Large intestine (tissue), 12 donors: ENCODE data around the gene VAV1. TPM values are rescaled to one million over a fixed set of nuclear protein-coding genes. Genes with fewer than 3 reads are reported as not detected.

Experiments
- DNase-seq, 2 donors: peaks; one replicate each; pipeline versions ENCODE4 v3.0.0 to v3.0.0-alpha.2; 2013
- H3K27ac ChIP-seq: one replicate; pipeline ENCODE4 v1.5.1; 2013; ENCODE audit warnings: low read length
- H3K27me3 ChIP-seq: 2 replicates; pipeline ENCODE4 v1.6.1; 2013; ENCODE audit warnings: low read length; ENCODE audit not compliant: control insufficient read depth, insufficient read depth
- H3K36me3 ChIP-seq: 2 replicates; pipeline ENCODE4 v1.6.1; 2013; ENCODE audit warnings: low read length; ENCODE audit not compliant: control insufficient read depth, insufficient read depth
- H3K4me1 ChIP-seq: one replicate; pipeline ENCODE4 v1.6.1; 2013; ENCODE audit warnings: low read length; ENCODE audit not compliant: control insufficient read depth, insufficient read depth
- H3K4me3 ChIP-seq: one replicate; pipeline ENCODE4 v1.5.1; 2013; ENCODE audit warnings: low read length
- H3K9me3 ChIP-seq: one replicate; pipeline ENCODE4 v1.6.1; 2013; ENCODE audit warnings: mild to moderate bottlenecking, low read depth, low read length, moderate library complexity; ENCODE audit not compliant: control insufficient read depth
- WGBS: methylation state at CpG from one replicate; pipeline ENCODE4 v1.1.5; 2013; ENCODE audit warnings: low lambda C conversion rate; ENCODE audit not compliant: insufficient coverage; 5-methylcytosine and 5-hydroxymethylcytosine counted together
- long read RNA-seq, 11 donors: transcript quantifications; one replicate each; lab custom pipeline, GENCODE V29; 2026
- polyA plus RNA-seq: library from polyadenylated mRNA; unstranded; fragments of 120-200 nt; gene quantifications from one replicate; pipeline ENCODE4 v1.2.1, GENCODE V29; 2013

Gene VAV1, protein sequence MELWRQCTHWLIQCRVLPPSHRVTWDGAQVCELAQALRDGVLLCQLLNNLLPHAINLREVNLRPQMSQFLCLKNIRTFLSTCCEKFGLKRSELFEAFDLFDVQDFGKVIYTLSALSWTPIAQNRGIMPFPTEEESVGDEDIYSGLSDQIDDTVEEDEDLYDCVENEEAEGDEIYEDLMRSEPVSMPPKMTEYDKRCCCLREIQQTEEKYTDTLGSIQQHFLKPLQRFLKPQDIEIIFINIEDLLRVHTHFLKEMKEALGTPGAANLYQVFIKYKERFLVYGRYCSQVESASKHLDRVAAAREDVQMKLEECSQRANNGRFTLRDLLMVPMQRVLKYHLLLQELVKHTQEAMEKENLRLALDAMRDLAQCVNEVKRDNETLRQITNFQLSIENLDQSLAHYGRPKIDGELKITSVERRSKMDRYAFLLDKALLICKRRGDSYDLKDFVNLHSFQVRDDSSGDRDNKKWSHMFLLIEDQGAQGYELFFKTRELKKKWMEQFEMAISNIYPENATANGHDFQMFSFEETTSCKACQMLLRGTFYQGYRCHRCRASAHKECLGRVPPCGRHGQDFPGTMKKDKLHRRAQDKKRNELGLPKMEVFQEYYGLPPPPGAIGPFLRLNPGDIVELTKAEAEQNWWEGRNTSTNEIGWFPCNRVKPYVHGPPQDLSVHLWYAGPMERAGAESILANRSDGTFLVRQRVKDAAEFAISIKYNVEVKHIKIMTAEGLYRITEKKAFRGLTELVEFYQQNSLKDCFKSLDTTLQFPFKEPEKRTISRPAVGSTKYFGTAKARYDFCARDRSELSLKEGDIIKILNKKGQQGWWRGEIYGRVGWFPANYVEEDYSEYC
- polyA plus RNA-seq, result 3.2 TPM
- long read RNA-seq, donor 1, result 0 reads
- long read RNA-seq, donor 2, result 0 reads
- long read RNA-seq, donor 3, result 0 reads
- long read RNA-seq, donor 4, result 0 reads
- long read RNA-seq, donor 5, partial matches to known transcripts, result 0 of 1 reads
- long read RNA-seq, donor 5, other reads (novel, unspliced or antisense), result 0 of 1 reads
- long read RNA-seq, donor 6, result 0 reads
- long read RNA-seq, donor 7, result 0 reads
- long read RNA-seq, donor 8, partial matches to known transcripts, result 0 of 3 reads
- long read RNA-seq, donor 8, other reads (novel, unspliced or antisense), result 0 of 3 reads
- long read RNA-seq, donor 9, result 0 reads
- long read RNA-seq, donor 10, result 0 reads
- long read RNA-seq, donor 11, result 0 reads

DNA sequence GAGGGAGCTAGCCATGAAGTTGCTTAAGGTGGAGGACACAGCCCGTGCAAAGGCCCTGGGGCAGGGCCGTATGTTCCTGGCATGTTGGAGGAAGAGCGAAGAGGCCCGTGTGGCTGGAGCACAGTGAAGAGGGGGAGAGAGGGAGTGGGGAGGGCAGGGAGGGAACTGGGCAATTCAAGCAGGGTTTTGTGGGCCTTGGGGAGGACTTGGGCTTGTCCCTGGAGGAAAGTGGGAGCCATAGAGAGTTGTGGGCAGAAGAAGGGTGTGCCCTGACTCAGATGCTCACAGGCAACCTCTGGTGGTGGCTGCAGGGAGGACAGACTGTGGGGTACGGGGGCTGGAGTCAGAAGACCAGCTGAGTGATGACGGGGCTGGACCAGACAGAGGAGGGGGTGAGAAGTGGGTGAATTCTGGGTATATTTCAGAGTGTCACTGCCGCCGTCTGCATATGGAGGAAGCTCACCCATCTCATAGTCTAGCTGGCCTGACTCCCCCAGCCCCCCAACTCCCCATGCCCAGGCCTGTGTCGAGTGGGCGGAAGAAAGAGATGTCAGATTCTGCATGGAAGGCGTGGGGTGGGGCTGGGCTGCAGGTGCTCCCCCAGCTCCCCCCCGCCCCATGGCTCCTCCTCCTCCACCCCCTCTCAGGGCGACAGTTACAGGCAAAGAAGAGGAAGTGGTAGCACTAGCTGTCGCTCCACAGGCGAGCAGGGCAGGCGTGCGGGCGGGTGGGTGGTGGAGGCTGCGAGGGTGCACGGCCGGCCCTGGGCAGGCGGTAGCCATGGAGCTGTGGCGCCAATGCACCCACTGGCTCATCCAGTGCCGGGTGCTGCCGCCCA lies at the start of gene VAV1:
Gene VAV1 (plus strand): TSS at position 681 of the 838 bp plus-strand sequence. CDS start 100 bp downstream, at position 781.
- Histone ChIP-seq H3K36me3 (no peaks in the 10 kb centered on the region), H3K4me3 (peak within 1 kb of the TSS; percentile 28), H3K9me3 (no peaks in the 10 kb centered on the region), H3K27me3 (no peaks in the 10 kb centered on the region), H3K4me1 (peaks cover 5% of the 10 kb centered on the region), H3K27ac (no peak within 1 kb of the TSS)
- no CpG with 5 or more reads among the region's 25 CpGs for WGBS
- DNase-seq, result no peak

DNA sequence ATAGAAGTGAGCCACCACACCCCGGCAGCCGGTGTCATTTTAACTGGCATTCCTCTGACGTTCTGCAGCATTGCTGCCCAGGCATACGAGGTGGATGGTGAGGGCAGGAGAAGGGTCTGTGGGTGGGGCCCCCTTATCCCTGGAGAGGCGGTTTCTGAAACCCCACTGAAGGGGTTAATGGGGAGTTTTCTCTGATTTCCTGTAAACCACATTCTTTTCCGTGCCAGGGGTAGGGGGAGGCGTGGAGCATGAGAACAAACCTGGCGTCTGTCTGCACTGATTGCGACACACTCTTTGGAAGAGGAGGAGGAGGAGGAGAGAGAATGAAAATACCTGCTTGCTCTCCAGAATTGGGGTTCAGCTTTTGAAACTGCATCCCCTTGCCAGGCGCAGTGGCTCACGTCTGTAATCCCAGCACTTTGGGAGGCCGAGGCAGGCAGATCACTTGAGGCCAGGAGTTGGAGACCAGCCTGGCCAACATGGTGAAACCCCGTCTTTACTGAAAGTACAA lies 49.3 kb upstream of the VAV1 start:
- Histone ChIP-seq H3K4me3 (no peak overlapping the region), H3K4me1 (peaks cover 43% of the 10 kb centered on the region), H3K27me3 (no peaks in the 10 kb centered on the region), H3K27ac (peak overlapping the region; percentile 45), H3K9me3 (peaks cover 2% of the 10 kb centered on the region), H3K36me3 (no peaks in the 10 kb centered on the region)
- DNase-seq, result peak in 1 of 2 donors; percentile 64
- WGBS, result no CpG with 5 or more reads among the region's 13 CpGs

DNA sequence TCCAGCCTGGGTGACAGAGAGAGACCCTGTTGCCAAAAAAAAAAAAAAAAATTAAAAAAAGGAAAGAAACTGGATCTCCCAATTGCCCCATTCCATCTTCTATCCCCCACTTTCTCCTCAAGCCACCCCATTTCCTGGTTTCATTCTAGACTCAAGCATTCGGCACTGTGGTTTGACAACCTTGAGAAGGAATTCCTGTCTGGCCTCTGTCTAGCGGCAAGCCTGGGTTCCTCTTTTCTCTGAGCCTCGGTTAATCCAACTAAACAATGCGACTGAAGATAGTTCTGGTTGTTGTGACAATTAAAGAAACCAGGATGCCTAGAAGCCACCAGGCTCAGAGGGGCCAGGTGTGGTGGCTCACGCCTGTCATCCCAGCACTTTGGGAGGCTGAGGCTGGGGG lies 48.8 kb upstream of the VAV1 start:
- no CpG with 5 or more reads among the region's 5 CpGs for WGBS
- H3K27ac ChIP-seq, result no peak overlapping the region
- H3K9me3 ChIP-seq, result peaks cover 2% of the 10 kb centered on the region
- no peak for DNase-seq
- H3K4me3 ChIP-seq, result no peak overlapping the region
- H3K36me3 ChIP-seq, result no peaks in the 10 kb centered on the region
- H3K27me3 ChIP-seq, result no peaks in the 10 kb centered on the region
- peaks cover 43% of the 10 kb centered on the region for H3K4me1 ChIP-seq

DNA sequence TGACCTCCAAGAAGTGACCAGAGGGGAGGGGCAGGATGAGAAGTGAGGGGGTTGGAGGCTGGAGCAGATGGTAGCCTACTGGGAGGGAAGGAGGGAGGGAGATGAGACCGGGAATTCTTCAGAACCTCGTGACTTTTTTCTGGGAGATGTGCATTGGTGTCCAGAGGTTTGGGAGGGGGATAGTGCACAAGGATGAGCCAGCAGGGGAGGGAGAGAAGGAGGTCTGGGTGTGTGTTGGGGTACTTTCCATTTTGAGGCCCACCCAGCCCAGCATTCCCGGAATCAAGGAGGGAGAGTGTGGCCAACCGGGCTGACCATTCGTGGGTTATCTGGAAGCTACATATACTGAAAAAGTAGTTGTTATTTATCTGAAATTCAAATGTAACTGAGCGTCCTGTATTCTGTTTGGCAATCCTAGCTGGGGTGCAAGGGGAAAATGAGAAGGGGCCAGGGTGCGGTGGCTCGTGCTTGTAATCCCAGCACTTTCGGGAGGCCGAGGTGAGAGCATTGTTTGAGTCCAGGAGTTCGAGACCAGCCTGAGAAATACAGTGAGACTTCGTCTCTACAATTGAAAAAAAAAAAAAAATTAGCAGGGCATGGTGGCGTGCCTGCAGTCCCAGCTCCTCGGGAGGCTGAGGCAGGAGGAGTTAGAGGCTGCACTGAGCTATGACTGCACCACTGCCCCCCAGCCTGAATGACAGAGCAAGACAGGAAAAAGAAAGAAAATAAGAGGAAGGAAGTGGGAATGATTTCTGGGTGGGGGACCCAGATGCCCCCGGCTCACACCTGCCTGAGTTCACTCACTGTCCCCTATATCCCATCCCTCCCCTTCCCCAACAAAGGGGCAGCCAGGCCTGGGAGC lies 47.6 kb upstream of the VAV1 start:
- WGBS, result 78% methylated on average over 6 of the region's 15 CpGs
- Histone ChIP-seq H3K27me3 (no peaks in the 10 kb centered on the region), H3K4me3 (no peak overlapping the region), H3K36me3 (no peaks in the 10 kb centered on the region), H3K27ac (peak overlapping the region; percentile 16), H3K4me1 (peaks cover 49% of the 10 kb centered on the region), H3K9me3 (peaks cover 2% of the 10 kb centered on the region)
- no peak for DNase-seq

DNA sequence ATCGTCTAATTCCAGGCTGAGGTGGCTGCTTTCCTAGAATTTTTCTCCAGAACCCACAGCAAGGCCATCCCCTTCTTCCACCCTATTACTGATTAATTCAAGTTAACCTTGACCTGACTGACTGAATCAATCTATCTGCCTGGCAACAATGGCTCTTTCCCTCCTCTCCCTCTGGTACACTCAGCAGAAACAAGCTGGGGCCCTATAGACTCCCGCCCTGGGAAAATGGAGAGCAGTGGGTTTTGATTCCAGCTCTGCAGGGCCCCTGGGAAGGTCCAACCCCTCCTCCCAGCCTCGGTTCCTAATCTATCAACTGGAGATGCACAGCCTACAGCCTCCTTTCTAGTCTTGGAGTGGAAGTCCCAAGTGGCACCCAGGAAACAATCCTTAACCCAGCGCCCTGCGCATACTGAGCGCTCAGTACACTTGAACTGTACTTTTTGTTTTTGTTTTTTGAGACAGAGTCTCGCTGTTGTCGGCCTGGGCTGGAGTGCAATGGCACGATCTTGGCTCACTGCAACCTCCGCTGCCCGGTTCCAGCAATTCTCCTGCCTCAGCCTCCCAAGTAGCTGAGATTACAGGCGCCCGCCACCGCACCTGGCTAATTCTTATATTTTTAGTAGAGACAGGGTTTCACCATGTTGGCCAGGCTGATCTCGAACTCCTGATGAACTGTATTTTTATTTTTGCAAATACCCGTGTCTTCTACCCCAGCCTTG lies 46.8 kb upstream of the VAV1 start:
- Histone ChIP-seq H3K9me3 (peaks cover 2% of the 10 kb centered on the region), H3K27ac (peak overlapping the region; percentile 16), H3K36me3 (no peaks in the 10 kb centered on the region), H3K4me1 (peaks cover 43% of the 10 kb centered on the region), H3K27me3 (no peaks in the 10 kb centered on the region), H3K4me3 (no peak overlapping the region)
- DNase-seq, result peak in 1 of 2 donors; percentile 46
- WGBS, result 0% methylated on average over 1 of the region's 16 CpGs

DNA sequence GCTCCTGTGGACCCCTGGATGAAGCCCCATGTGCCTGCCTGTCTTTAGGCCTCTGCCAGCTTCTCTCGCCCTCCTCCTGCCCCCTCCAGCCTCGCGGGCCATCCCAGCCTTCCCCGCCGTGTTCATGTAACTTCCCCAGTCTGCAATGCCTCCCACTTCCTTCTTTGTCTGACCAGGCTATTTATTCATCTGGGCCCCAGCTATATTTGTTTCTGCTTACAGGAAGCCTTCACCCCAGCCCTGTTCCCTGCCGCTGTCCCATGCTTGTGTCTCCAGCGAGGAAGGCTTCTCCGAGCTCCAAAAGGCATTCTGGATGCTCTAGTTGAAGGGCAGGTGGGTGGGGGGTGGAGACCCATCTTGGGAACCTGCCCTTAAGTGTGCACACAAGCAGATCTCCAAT lies 44.2 kb upstream of the VAV1 start:
- no peak for DNase-seq
- peaks cover 2% of the 10 kb centered on the region for H3K9me3 ChIP-seq
- H3K4me1 ChIP-seq, result peaks cover 25% of the 10 kb centered on the region
- H3K36me3 ChIP-seq, result peaks cover 18% of the 10 kb centered on the region
- 63% methylated on average over 4 of the region's 8 CpGs for WGBS
- no peak overlapping the region for H3K4me3 ChIP-seq
- no peak overlapping the region for H3K27ac ChIP-seq
- H3K27me3 ChIP-seq, result no peaks in the 10 kb centered on the region

DNA sequence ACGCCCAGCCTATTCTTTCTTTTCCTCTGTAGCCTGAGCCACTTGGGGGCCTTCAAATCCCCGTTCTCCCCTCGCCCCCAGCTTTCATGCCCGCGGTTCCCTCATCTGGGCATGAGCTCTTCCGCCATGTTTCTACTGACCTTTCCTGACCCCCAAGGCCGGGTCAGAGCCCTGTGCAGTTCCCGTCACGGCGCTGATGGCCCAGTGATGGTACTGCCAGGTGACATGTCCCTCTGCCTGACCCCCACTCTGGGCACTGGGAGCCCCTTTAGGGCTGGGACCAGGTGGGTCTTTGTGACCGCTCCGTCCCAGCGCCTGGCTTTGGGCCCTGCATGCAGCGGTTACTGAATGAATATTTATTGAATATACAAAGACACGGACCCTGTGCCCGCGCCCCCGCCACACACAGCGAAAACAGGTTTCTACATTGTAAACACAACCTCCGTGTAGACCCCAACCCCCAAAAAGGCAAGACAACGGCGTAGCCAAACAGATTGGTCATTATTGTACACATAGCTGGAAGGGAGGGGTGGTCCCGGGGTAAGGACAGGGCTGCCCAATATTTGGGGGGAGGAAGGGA lies 42.8 kb upstream of the VAV1 start:
- peak overlapping the region; percentile 87 for H3K27ac ChIP-seq
- no peak for DNase-seq
- no CpG with 5 or more reads among the region's 23 CpGs for WGBS
- peaks cover 24% of the 10 kb centered on the region for H3K36me3 ChIP-seq
- H3K4me1 ChIP-seq, result peaks cover 28% of the 10 kb centered on the region
- H3K9me3 ChIP-seq, result peaks cover 2% of the 10 kb centered on the region
- H3K4me3 ChIP-seq, result peak overlapping the region; percentile 57
- H3K27me3 ChIP-seq, result no peaks in the 10 kb centered on the region

DNA sequence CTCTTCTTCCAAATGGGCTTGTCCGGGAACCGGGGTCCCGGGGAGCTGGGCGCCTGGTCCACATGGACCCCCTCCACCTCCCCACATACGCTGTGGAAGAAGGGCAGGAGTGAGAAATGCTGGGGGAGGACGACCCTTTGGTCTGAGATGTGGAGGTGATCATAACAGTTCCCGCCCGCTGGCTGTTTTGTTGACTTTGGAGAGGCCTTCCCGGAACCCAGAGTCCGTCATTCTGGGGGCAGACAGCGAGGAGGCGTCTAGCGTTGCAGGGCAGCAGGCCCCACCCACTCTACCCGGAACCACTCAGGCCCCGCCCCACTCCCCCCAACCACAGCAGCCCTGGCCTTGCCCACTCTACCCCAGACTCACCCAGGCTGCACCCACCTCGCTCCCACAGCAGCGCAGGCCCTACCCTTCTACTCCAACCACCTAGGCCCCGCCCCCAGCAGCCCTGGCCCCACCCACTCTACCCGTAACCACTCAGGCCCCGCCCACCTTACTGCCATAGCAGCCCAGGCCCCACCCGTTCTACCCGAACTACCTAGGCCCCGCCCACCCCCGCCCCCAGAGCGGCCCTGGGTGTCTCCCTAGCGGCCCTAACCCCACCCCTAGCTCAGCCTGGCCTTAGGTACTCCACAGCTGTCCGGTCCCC lies 42.2 kb upstream of the VAV1 start:
- WGBS, result no CpG with 5 or more reads among the region's 27 CpGs
- H3K36me3 ChIP-seq, result peaks cover 24% of the 10 kb centered on the region
- H3K4me1 ChIP-seq, result peaks cover 21% of the 10 kb centered on the region
- peak; percentile 80 to 90 for DNase-seq
- H3K9me3 ChIP-seq, result peaks cover 2% of the 10 kb centered on the region
- peak overlapping the region; percentile 57 for H3K4me3 ChIP-seq
- no peaks in the 10 kb centered on the region for H3K27me3 ChIP-seq
- peak overlapping the region; percentile 87 for H3K27ac ChIP-seq
